Activated T-cell treated with anti-CD3 and anti-CD28 coated beads for 1 hour (primary cell): ENCODE results near the gene TAF5L.
"Not testable (repeated sequence)": the region's sequence is repeated elsewhere in the genome, so short reads cannot be mapped to it uniquely, and the experiment has no call there.

ENCODE experiments used
- DNase-seq: peaks from one replicate; pipeline ENCODE4 v3.0.0-alpha.2; 2020; ENCODE audit warnings: low read depth

The TAF5L gene

DNA sequence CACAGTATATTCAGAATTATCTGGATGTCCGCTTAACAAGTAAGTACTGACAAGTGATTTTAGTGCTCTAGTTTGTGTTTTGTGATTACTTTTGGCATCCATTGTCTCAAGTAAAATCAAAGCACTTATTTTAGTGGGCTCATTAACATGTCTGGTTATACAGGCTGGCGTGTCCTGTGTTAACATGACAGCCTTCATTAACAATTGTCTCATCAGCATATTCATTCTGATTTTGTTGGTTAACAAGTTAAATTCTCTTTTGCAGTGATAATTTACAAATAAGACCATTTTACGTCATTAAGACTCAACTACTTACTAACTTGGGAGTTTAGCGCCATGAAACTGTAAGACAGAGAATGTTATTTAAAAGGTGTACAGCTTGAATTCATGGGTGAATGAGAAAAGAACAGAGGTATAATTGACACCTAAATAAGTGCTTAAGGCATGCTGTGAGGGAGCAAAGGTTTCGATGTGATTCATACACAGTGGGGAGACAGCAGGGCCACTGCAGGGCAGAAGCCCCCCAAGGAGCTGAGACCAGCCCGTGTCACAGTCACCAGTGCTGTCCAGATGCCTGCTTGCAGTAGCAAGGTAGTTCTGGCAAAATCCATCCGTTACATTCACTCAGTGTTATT is 22.4 kb downstream of the TAF5L start:
- DNase-seq, result no peak

GRCh38 chr1:229600229-229600628 is 25.7 kb downstream of the TAF5L start:
- DNase-seq, result no peak

DNA sequence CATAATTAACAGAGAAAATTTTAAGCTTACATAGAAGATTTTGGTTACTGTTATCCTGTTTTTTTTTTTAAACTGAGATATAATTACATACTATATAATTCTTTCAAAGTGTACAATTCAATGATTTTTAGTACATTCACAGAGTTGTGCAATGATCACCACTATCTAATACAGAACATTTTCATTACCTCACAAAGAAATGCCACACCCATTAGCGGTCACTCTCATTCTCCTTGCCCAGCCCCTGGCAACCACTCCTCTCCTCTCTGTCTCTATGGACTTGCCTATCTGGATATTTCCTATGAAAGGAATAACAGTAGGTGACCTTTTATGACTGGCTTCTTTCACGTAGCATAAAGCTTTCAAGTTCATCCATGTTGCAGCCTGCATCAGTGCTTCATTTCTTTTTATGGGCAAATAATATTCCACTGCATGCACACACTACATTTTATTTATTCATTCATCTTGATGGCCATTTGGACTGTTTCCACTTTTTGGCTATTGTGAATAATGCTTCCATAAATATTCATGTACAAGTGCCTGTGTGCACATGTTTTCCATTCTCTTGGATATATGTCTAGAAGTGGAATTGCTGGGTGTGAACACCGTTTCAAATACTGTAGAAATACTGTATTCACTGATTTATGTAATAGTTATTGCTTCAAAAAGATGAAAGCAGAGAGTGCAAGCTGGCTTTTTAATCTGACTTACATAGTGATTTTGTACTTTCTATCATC is 26.5 kb downstream of the TAF5L start:
- no peak for DNase-seq

DNA sequence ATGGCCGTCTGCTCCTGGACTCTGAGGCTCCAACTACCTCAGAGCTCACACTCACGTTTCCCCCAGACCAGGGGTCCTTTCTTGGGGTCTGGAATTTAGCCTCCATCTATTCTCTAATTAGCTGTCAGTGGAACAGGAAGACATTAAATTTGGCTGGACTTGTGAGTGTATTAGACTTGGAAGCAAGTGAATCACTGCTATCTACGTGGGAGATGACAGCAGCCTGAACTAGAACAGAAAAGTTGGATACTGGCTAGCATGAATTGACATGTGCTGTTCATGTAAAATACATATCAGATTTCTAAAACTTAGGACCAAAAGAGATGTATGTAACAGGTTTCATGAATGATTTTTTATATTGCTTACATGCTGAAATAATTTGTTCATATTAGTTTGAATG is 28.0 kb downstream of the TAF5L start:
- DNase-seq, result no peak

DNA sequence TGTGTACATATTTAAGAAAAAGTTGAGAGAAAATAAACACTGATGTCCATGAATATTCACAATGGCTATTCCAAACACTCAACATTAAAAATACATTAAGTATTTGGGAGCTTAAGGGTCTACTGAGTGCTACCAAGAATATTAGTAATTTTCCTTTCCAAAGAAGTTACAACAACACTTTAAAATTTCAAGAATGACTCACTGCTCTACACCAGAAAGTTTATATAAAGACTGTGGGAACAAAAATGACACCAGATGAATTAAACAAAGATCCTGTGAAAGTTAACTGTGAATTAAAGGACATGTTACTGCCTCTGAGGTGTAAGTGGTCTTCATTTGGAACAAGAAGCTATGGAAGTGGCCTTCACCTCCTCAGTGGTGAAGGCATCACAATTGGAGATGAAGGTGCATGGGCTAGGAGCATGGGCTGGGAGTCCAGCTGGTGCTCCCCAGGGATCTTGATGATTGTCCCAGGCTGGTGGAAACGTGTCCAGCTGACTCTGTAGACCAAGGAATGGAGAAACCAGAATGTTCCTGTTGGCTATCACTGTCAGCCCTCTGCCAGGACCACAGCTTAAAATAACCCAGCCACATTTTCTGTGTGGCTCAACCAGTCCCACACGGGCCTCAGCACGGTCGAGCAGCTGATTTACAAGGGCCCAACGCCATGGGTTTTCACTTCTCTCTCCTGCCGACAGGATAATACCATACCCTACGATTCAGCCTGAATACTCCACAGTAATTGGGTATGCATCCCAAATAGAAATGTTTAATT is 28.8 kb downstream of the TAF5L start:
- no peak for DNase-seq

DNA sequence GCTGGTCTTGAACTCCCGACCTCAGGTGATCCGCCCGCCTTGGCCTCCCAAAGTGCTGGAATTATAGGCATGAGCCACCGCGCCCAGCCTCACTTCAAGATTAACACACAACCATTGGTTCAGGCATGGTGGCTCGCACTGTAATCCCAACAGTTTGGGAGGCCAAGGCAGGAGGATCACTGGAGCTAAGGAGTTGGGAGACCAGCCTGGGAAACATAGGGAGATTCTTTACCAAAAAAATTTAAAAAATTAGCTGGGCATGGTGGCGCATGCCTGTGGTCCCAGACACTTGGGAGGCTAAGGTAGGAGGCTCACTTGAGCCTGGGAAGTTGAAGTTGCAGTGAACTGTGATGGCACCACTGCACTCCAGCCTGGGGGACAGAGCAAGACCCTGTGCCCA is 30.0 kb downstream of the TAF5L start:
- not testable (repeated sequence) for DNase-seq

- no peak for DNase-seq
These were observed 31.5 kb downstream of the TAF5L start for GRCh38 chr1:229594227-229595008.

DNA sequence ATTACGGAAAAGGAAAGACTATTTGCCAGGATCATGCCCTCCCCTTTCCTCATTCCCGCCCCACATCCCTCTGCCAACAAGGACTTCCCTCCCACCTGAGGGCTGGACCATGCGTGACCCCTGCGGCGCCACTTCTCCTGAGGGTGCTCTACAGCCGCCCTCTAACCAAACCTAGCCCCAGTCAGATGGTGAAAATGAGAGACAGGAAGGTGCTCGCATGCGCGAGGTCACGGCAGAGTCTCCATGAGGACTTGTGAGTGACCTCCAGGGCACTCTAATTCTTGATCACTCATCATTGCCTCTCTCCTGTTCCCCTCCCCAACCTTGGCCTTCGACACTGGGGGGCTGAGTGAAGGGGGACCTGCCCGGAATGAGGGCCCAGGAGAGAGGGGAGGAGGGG is 32.1 kb downstream of the TAF5L start:
- DNase-seq, result no peak

GRCh38 chr1:229590119-229590518 is 35.8 kb downstream of the TAF5L start:
- no peak for DNase-seq

DNA sequence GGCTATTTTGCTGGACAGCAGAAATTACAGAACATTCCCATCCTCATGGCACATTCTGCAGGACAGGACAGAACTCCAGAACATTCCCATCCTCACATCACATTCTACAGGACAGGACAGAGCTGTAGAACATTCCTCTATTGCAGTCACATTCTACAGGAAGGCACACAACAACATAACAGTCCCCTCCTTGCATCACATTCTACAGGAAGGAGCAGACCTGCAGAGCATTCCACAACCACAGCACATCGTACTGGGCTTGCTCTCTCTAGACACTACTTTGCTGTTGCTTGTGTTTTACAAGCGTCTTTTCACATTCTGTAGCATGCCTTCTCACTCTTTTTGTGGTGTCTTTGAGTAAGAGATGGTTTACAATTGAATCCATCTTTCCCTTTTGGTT is 40.6 kb downstream of the TAF5L start:
- DNase-seq, result no peak

DNA sequence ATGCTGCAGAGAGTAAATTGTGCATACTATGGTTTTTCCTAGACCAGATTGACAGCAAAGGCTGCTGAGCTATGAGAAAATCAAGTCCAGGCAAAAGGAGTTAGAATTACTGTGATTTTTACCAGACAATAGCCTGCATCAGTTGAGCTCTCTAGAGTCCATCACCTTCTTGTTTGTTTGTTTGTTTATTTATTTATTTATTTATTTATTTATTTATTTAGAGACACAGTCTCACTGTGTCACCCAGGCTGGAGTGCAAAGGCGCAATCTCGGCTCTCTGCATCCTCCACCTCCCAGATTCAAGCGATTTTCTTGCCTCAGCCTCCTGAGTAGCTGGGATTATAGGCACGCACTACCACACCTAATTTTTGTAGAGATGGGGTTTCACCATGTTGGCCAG is 43.2 kb downstream of the TAF5L start:
- DNase-seq, result no peak

- no peak for DNase-seq
These were observed 43.8 kb downstream of the TAF5L start for GRCh38 chr1:229582011-229582694.

DNA sequence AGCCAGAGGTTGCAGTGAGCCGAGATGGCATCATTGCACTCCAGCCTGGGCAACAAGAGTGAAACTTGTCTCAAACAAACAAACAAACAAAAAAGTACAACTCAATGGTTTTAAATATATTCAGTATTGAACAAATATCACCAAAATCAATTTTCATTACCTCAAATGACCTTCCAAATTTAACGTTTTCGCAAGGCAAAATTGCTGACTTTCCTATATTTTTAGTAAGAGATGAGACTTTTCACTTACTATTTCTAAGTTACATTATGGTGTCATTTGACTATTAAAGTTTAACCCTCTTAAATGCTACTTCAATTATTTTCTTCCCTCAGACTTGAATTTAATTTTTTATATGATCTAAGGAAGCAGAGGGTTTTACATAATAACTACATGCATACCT is 44.4 kb downstream of the TAF5L start:
- no peak for DNase-seq

- no peak for DNase-seq
These were observed 46.8 kb downstream of the TAF5L start for GRCh38 chr1:229579059-229579673.

- no peak for DNase-seq
These were observed 47.5 kb downstream of the TAF5L start for GRCh38 chr1:229578168-229579058.

GRCh38 chr1:229574679-229575442 is 51.1 kb downstream of the TAF5L start:
- DNase-seq, result no peak

GRCh38 chr1:229572286-229572685 is 53.6 kb downstream of the TAF5L start:
- DNase-seq, result no peak

DNA sequence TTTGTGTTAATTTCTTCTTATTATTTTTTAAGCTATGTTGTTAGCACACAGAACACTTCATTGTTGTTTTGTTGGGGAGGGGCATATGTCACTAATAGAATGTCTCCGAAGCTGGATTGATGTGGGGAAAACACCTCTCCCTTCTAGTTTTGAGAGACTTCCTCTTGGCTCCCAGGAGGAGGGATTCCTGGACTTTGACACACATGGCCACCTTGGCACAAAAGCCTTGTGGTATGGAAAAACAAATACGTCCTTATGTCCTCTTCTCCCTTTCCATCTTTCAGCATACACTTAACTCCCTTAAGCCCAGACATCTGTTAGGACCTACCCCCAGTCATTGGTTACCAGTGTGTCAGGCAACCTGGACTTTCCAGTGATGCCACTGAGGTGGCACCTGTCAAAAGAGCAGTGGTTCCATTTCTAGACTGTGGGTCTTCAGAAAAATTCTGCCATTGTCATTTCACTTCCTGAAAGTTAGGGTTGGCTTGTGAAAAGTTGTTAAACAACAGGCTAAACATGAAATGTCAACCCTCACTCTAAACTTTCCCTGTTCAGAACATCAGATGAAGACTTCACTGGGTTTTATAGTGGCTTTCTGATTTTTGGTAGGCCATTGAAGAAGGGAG is 54.9 kb downstream of the TAF5L start:
- DNase-seq, result no peak

- DNase-seq, result no peak
These were observed 55.6 kb downstream of the TAF5L start for GRCh38 chr1:229570305-229570704.
